ENCODE data around the gene HAGH. TPM values are rescaled to one million over a fixed set of nuclear protein-coding genes. Genes with fewer than 3 reads are reported as not detected.

The HAGH gene
- total RNA-seq, 1 donor from 2014 or later, result 35.9 TPM

DNA sequence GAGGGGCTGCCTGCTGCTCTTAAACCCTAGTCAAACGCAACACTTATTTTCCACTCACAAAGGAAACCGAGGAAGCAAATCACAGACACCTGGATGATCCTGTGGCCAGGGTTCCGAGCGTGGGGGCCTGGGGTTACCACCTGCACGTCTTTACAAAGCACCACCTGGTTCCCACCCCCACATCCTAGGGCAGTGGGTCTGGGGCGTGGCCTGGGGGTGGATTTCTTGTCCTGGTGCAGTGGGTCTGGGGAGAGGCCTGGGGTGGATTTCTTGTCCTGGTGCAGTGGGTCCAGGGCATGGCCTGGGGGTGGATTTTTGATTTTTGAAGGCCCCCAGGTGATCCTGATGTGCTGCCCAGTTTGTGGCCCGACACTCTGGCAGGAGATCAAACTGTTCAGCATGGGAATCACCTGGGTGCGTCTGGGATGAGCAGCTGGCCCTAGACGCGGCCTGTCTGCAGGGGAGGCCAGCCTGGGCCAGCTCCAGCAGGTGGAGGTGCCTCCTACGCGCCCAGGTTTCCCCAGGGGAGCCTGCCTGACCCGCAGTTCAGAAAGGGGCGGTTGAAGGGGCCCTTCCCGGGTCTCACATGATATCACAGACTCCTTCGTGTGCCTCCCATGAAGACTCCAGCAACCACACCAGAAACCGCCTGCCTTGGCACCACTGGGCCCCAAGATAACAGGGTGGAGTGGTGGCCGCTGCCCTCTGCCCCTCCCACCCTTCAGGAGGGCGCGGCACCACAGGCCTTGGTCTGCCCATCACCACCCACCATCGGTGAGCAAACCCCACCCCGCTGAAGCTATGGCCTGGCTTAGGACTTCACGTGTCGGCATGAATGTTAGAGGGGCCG is 6.3 kb downstream of the HAGH start:
- Histone ChIP-seq H3K79me2 (ENCODE audit: insufficient read depth, low read length) (peaks cover 3% of the 10 kb centered on the region), H3K4me1 (ENCODE audit: insufficient read depth, low read length) (no peaks in the 10 kb centered on the region), H3K4me2 (ENCODE audit: low read length) (no peak overlapping the region), H3K27ac (ENCODE audit: low read depth, low read length) (no peak overlapping the region), H2AFZ (ENCODE audit: low read depth, low read length) (no peak overlapping the region), H3K4me3 (ENCODE audit: insufficient read depth, low read depth, low read length) (no peak overlapping the region), H3K27me3 (ENCODE audit: insufficient read depth, low read length) (no peaks in the 10 kb centered on the region), H3K36me3 (ENCODE audit: insufficient read depth, low read length) (no peaks in the 10 kb centered on the region), H3K9ac (ENCODE audit: low read length) (no peak overlapping the region), H3K9me3 (ENCODE audit: insufficient read depth, low read depth, low read length) (no peaks in the 10 kb centered on the region), H4K20me1 (ENCODE audit: insufficient read depth, low read length) (peaks cover 11% of the 10 kb centered on the region)
- Mint-ChIP-seq H3K36me3 (ENCODE audit: low read depth, unreplicated experiment) (peaks cover 6% of the 10 kb centered on the region), H3K27ac (ENCODE audit: unreplicated experiment) (no peak overlapping the region), H3K9me3 (ENCODE audit: unreplicated experiment) (no peaks in the 10 kb centered on the region), H3K4me1 (ENCODE audit: low read depth, unreplicated experiment) (no peaks in the 10 kb centered on the region), H3K4me3 (ENCODE audit: unreplicated experiment) (no peak overlapping the region), H3K27me3 (ENCODE audit: low read depth, unreplicated experiment) (no peaks in the 10 kb centered on the region)
- FAIRE-seq, result no peak
- no peak for DNase-seq (ENCODE audit: low read depth)
- TF ChIP-seq CTCF (IDR thresholded peaks at IDR 0.05; ENCODE audit: insufficient read depth, low read depth, low read length) (no peak), EZH2 (IDR thresholded peaks at IDR 0.05; ENCODE audit: insufficient read depth, low read length) (no peak)

GRCh38 chr16:1819611-1820010 is 7.0 kb downstream of the HAGH start:
- no peak overlapping the region for H3K4me3 Mint-ChIP-seq (ENCODE audit: unreplicated experiment)

More at GRCh38 chr16:1819611-1820010, 7.0 kb downstream of the HAGH start:
- Histone ChIP-seq H3K4me3 (ENCODE audit: insufficient read depth, low read depth, low read length) (no peak overlapping the region), H3K9ac (ENCODE audit: low read length) (no peak overlapping the region), H2AFZ (ENCODE audit: low read depth, low read length) (no peak overlapping the region), H3K27me3 (ENCODE audit: insufficient read depth, low read length) (no peaks in the 10 kb centered on the region), H3K27ac (ENCODE audit: low read depth, low read length) (no peak overlapping the region), H3K79me2 (ENCODE audit: insufficient read depth, low read length) (no peaks in the 10 kb centered on the region), H3K4me2 (ENCODE audit: low read length) (no peak overlapping the region), H4K20me1 (ENCODE audit: insufficient read depth, low read length) (peaks cover 9% of the 10 kb centered on the region), H3K9me3 (ENCODE audit: insufficient read depth, low read depth, low read length) (no peaks in the 10 kb centered on the region), H3K4me1 (ENCODE audit: insufficient read depth, low read length) (no peaks in the 10 kb centered on the region), H3K36me3 (ENCODE audit: insufficient read depth, low read length) (no peaks in the 10 kb centered on the region)
- no peak overlapping the region for H3K27ac Mint-ChIP-seq (ENCODE audit: unreplicated experiment)
- peaks cover 9% of the 10 kb centered on the region for H3K36me3 Mint-ChIP-seq (ENCODE audit: low read depth, unreplicated experiment)
- H3K9me3 Mint-ChIP-seq (ENCODE audit: unreplicated experiment), result no peaks in the 10 kb centered on the region
- FAIRE-seq, result no peak
- no peaks in the 10 kb centered on the region for H3K4me1 Mint-ChIP-seq (ENCODE audit: low read depth, unreplicated experiment)
- H3K27me3 Mint-ChIP-seq (ENCODE audit: low read depth, unreplicated experiment), result no peaks in the 10 kb centered on the region
- TF ChIP-seq CTCF (IDR thresholded peaks at IDR 0.05; ENCODE audit: insufficient read depth, low read depth, low read length), result no peak
- no peak for TF ChIP-seq EZH2 (IDR thresholded peaks at IDR 0.05; ENCODE audit: insufficient read depth, low read length)
- no peak for DNase-seq (ENCODE audit: low read depth)
